ENCODE measurements around the gene WSB2.

- TF ChIP-seq POLR2A (IDR thresholded peaks at IDR 0.05; ENCODE audit: low read depth, low read length), result no peak
- TF ChIP-seq POLR2AphosphoS5 (IDR thresholded peaks at IDR 0.05; ENCODE audit: low read depth, low read length), result no peak
Observed at GRCh38 chr12:118033323-118033722, 27.7 kb downstream of the WSB2 start.

Measured in GM12892 (cell line).